HEK293 (cell line): Measurements from ENCODE around the gene LPAR2.

Experiments used
- ATF2 ChIP-seq: fragments of 450-650 bp; formaldehyde crosslinking; IDR thresholded peaks from 2 replicates; pipeline ENCODE4 v1.5.1; 2016; ENCODE audit warnings: missing biosample characterization, missing genetic modification characterization, low read depth
- CTCF ChIP-seq: fragments of 450-650 bp; formaldehyde crosslinking; IDR thresholded peaks from 2 replicates; pipeline ENCODE4 v1.5.1; 2016; ENCODE audit warnings: missing biosample characterization, missing genetic modification characterization
- KLF10 ChIP-seq: fragments of 450-650 bp; IDR thresholded peaks from 2 replicates; pipeline ENCODE4 v1.5.1; 2018; ENCODE audit warnings: missing biosample characterization, mild to moderate bottlenecking, missing genetic modification characterization
- PRDM1 ChIP-seq: fragments of 450-650 bp; formaldehyde crosslinking; IDR thresholded peaks from 2 replicates; pipeline ENCODE4; 2016; ENCODE audit warnings: missing biosample characterization, missing genetic modification characterization
- REST ChIP-seq: fragments of 450-650 bp; formaldehyde crosslinking; IDR thresholded peaks from 2 replicates; pipeline ENCODE4 v1.5.1; 2016; ENCODE audit warnings: missing biosample characterization, missing genetic modification characterization
- ZNF660 ChIP-seq: fragments of 450-650 bp; IDR thresholded peaks from 2 replicates; pipeline ENCODE4 v1.5.1; 2018; ENCODE audit warnings: missing biosample characterization, mild to moderate bottlenecking, missing genetic modification characterization
- ZNF707 ChIP-seq: fragments of 450-650 bp; formaldehyde crosslinking; IDR thresholded peaks from 2 replicates; pipeline ENCODE4 v1.5.1; 2016; ENCODE audit warnings: missing biosample characterization, missing genetic modification characterization
- ZNF791 ChIP-seq: fragments of 450-650 bp; formaldehyde crosslinking; IDR thresholded peaks from 2 replicates; pipeline ENCODE4 v1.5.1; 2016; ENCODE audit warnings: missing biosample characterization, missing genetic modification characterization
- ZSCAN23 ChIP-seq: fragments of 450-650 bp; formaldehyde crosslinking; IDR thresholded peaks from 2 replicates; pipeline ENCODE4 v1.5.1; 2016; ENCODE audit warnings: missing biosample characterization, missing genetic modification characterization
- TF ChIP-seq, protein P1 (sequence below): fragments of 450-650 bp; formaldehyde crosslinking; IDR thresholded peaks from 2 replicates; pipeline ENCODE4 v1.5.1; 2016; ENCODE audit warnings: missing biosample characterization, missing genetic modification characterization

GRCh38 chr19:19645233-19645870 is 17.3 kb upstream of the LPAR2 start:
- TF ChIP-seq ZNF791 (tag by site-specific recombination) (no peak), CTCF (tag by site-specific recombination) (no peak), ATF2 (tag by site-specific recombination) (no peak), ZSCAN23 (tag by site-specific recombination) (no peak), ZNF660 (tag by site-specific recombination) (no peak), PRDM1 (tag by site-specific recombination) (no peak), REST (tag by site-specific recombination) (no peak), KLF10 (tag by site-specific recombination) (no peak), ZNF707 (tag by site-specific recombination) (no peak)
- TF ChIP-seq, protein P1, sequence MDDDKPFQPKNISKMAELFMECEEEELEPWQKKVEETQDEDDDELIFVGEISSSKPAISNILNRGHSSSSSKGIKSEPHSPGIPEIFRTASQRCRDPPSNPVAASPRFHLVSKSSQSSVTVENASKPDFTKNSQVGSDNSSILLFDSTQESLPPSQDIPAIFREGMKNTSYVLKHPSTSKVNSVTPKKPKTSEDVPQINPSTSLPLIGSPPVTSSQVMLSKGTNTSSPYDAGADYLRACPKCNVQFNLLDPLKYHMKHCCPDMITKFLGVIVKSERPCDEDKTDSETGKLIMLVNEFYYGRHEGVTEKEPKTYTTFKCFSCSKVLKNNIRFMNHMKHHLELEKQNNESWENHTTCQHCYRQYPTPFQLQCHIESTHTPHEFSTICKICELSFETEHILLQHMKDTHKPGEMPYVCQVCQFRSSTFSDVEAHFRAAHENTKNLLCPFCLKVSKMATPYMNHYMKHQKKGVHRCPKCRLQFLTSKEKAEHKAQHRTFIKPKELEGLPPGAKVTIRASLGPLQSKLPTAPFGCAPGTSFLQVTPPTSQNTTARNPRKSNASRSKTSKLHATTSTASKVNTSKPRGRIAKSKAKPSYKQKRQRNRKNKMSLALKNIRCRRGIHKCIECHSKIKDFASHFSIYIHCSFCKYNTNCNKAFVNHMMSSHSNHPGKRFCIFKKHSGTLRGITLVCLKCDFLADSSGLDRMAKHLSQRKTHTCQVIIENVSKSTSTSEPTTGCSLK (tag by site-specific recombination): no peak
